HG02678 (cell line): Measurements from ENCODE around the gene NEU3.
"Not testable (repeated sequence)": the region's sequence is repeated elsewhere in the genome, so short reads cannot be mapped to it uniquely, and the experiment has no call there.

Source experiments
- ATAC-seq: cut with Tn5 transposase; IDR thresholded peaks from one replicate; pipeline ENCODE4 v1.9.1; 2021; ENCODE audit warnings: mild to moderate bottlenecking, moderate library complexity; ENCODE audit not compliant: unreplicated experiment

The NEU3 gene

DNA sequence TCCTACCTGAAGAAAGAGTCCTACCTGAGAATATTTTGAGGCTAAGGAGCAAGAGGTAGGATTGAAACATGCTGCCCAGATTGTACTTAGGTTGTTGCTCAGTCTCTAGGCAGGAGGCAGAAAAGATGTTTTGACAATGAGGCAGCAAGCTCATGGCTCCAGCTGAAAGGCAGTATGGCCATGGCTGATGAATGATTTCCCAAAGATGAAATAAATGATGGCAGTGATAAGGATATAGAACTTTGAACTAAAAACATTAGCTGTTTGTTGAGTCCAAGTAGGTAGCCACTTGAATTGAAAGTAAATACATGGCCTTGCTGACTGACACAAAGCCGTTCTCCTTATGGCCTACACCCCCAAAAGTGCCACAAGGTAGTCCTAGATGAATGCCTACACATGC, 6.8 kb upstream of the NEU3 start:
- ATAC-seq: no peak

DNA sequence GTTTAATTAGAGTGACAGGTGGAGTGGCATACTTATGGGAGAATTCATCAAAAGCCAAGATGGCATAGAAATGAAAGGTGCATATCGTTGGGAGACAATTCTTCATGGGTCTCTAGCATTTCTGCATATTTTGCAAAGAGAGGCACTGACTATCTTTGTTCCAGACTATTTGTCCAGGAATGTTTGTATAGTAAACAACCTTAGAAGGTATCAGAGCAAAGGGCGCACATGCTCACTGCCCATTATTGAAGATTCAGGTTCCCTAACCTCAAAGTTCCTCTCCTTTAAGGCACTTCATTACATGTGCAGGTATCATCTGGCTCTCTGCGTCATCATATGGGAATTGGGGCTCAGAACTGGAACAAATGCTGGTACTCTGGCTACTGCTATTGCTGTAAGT, 4.7 kb upstream of the NEU3 start:
- no peak for ATAC-seq

- ATAC-seq: no peak
Observed at GRCh38 chr11:74984730-74985129, 4.0 kb upstream of the NEU3 start.

GRCh38 chr11:74989260-74989638, 516 bp downstream of the NEU3 start:
- ATAC-seq: no peak

DNA sequence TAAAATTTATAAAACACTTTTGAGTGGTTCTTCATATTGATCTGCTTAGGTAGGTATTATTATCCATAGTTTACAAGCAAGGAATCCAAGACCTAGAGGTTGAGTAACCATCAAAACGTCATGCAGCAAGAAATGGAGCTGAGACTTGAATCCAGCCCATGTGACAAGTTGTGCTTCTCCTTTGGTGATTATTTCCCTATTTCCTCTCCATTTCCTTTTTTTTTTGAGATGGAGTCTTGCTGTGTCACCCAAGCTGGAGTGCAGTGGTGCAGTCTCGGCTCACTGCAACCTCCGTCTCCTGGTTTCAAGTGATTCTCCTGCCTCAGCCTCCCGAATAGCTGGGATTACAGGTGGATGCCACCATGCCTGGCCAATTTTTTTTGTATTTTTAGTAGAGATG, 1.4 kb downstream of the NEU3 start:
- ATAC-seq: not testable (repeated sequence)

GRCh38 chr11:74990941-74991340, 2.2 kb downstream of the NEU3 start:
- ATAC-seq: no peak

DNA sequence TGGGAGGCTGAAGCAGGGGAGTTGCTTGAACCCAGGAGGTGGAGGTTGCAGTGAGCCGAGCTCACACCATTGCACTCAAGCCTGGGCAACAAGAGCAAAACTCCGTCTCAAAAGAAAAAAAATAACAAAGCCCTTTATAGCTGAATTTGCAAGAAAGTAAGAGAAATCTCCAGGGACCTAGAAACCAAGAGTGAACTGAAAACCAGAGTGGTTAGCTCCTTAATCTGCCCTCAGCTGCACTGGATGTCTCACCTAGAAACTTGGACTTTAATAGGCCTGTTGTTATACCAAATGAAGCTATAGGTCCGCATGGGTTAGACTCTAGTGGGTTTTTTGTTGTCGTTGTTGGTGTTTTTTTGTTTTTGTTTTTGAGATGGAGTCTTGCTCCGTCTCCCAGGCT, 4.1 kb downstream of the NEU3 start:
- peak; percentile 40 for ATAC-seq

DNA sequence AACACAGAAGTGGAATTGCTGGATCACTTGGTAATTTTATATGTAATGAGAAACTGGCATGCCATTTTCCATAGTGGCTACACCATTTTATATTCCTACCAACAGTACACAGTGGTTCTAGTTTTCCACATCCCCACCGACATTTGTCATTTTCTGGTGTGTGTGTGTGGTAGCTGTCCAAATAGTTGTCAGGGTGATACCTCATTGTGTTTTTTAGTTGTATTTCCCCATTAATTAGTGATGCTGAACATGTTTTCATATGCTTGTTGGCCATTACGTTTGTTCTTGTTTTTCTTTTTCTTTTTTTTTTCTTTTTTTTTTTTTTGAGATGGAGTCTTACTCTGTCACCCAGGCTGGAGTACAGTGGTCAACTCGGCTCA, 12.2 kb downstream of the NEU3 start:
- ATAC-seq: no peak

GRCh38 chr11:75001686-75002085, 13.0 kb downstream of the NEU3 start:
- no peak for ATAC-seq

- no peak for ATAC-seq
Observed at GRCh38 chr11:75002516-75002915, 13.8 kb downstream of the NEU3 start.

GRCh38 chr11:75004215-75004614, 15.5 kb downstream of the NEU3 start:
- no peak for ATAC-seq

DNA sequence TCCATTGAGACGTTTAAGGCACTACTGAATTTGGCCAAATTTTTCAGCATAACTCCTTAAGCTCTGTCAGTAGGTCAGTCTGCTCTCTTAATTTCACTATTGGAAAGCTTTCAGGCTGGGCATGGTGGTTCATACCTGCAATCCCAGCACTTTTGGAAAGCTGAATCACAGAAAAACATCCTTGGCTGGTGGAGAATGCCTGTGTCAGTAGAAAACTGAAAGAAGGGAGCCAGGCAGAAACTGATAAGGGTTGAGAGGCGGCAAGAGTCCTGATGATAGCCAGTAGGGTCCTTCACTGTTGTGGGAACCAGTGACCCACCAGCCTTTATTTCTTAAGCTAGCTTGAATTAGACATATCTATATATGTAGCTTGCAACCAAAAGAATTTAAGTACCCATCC, 22.6 kb downstream of the NEU3 start:
- no peak for ATAC-seq

- ATAC-seq: no peak
Observed at GRCh38 chr11:75011872-75012271, 23.1 kb downstream of the NEU3 start.

DNA sequence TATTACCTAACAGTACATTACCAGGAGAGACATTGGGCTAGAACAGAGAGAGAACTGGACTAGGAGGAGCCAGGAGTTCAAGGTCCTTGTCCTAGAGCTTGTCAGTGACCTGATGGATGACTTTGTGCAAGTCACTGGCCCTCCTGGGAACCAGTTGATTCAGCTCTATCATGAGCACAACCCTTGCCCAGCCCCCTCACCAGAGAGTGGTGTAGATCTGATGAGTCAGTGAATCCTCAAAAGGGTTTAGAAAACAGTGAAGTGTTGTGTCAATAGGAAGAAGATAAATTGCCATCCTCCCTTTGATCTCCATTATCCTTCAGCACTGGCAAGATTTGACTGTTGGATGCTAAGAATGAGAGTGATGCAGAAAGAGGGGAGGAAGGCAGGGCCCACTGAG, 24.3 kb downstream of the NEU3 start:
- no peak for ATAC-seq

DNA sequence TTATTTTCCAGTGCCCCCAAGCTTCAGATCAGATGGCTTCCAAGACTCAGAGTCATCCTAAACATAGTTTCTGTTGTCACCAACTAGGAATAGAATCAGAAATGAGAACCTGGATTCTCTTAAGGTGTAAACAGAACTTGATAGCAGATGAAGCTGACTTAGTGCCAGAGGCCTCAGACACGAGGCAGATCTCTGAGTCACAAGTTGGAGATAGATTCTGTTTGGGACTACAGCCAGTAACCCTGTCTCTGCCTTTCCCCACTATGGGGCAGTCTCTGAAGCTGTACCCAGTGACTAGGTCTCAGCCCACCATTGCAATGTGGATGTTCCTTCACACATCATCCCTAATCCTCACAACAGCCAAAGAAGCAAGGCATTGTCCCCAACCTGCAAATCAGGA, 25.4 kb downstream of the NEU3 start:
- ATAC-seq: no peak

GRCh38 chr11:75019200-75019599, 30.5 kb downstream of the NEU3 start:
- ATAC-seq: not testable (repeated sequence)

GRCh38 chr11:75020328-75020727, 31.6 kb downstream of the NEU3 start:
- not testable (repeated sequence) for ATAC-seq

DNA sequence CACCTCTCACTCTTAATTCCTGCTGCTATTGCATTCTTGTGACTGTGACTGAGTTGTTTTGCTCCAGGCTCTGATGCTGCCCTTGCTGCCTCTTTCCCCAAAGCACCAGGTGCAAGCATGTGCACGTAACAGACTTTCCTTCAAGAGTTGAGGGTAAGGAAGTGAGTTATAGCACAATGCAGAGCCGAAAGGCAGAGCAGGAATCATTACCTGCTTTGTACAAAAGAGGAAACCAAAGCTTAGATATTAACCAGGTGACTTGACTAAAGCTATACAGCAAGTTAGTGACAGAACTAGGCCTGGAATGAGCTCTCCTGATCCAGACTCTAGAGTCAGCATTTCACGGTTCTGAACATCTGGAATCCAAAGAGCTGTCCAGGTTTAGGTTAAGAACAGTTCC, 33.6 kb downstream of the NEU3 start:
- peak; percentile 77 for ATAC-seq

GRCh38 chr11:75022759-75023396, 34.1 kb downstream of the NEU3 start:
- peak; percentile 63 for ATAC-seq

DNA sequence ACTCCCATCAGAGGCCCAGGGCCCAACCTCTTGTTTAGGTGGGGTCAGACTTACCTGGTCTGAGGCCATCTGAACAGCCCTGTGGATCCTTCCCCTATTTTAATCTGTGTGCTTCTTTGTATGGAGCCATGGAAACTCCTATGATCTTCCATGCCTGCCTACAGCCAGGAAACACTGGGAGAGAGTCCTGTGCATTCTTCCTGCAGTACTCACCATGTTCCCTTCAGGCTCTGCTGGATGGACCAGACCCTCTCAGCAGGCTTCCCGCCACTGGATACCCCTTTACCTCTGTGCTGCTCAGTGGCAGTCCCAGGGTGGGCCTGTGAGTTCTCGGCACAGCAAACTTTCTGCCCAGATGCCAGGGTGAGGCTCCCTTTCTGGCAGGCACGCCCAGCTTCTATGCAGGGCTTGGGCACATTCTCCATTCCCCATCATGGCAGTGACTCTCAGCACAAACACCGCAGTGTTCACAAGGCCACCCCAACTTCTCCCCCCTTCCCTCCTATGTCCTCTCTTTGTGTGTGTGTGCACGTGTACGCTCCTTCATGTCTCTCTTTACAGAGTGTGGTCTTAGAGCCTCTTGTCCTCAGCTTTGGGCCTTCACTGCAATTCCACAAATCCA, 34.8 kb downstream of the NEU3 start:
- ATAC-seq: no peak

DNA sequence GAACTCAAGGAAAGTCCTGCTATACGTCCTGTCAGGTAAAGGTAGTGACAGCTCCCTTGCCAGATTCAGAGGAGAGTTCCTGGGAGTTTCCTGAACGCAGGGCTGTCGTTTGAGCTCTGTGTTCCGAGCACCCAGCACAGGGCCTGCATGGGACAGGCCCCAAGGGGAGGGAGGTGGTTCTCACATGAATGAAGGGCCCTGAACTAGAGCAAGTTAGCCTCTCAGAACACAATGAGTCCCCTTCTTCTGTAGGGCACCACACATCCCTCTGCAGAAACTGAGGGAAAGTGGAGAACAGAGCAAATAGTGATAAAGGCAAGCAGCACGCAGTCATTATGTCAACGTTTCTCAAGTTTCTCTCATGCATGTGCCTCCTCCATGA, 35.3 kb downstream of the NEU3 start:
- no peak for ATAC-seq

GRCh38 chr11:75024764-75025211, 36.1 kb downstream of the NEU3 start:
- ATAC-seq: no peak

GRCh38 chr11:75025561-75025960, 36.8 kb downstream of the NEU3 start:
- no peak for ATAC-seq
